NCI-H446 (cell line): ENCODE results near the gene KCNQ4.

Experiments used
- DNase-seq, 2 experiments: peaks; one replicate each; lab custom pipeline; 2025; lab: John Stamatoyannopoulos, UW

The KCNQ4 gene

GRCh38 chr1:40795811-40796586, 12.4 kb downstream of the KCNQ4 start:
- no peak for DNase-seq

- no peak for DNase-seq
Measured at GRCh38 chr1:40796939-40797667, 13.5 kb downstream of the KCNQ4 start.

GRCh38 chr1:40797668-40798010, 14.1 kb downstream of the KCNQ4 start:
- no peak for DNase-seq

- no peak for DNase-seq
Measured at GRCh38 chr1:40798366-40799281, 15.0 kb downstream of the KCNQ4 start.

- peak in 1 of 2 experiments; percentile 40 for DNase-seq
Measured at GRCh38 chr1:40799351-40799867, 15.8 kb downstream of the KCNQ4 start.

- no peak for DNase-seq
Measured at GRCh38 chr1:40801742-40802077, 18.1 kb downstream of the KCNQ4 start.

GRCh38 chr1:40802078-40802741, 18.6 kb downstream of the KCNQ4 start:
- no peak for DNase-seq

GRCh38 chr1:40802742-40803113, 19.1 kb downstream of the KCNQ4 start:
- no peak for DNase-seq

- no peak for DNase-seq
Measured at GRCh38 chr1:40803447-40803846, 19.9 kb downstream of the KCNQ4 start.

- DNase-seq = no peak
Measured at GRCh38 chr1:40803902-40804301, 20.3 kb downstream of the KCNQ4 start.

GRCh38 chr1:40806240-40806639, 22.7 kb downstream of the KCNQ4 start:
- DNase-seq = no peak

- DNase-seq = no peak
Measured at GRCh38 chr1:40806731-40807695, 23.4 kb downstream of the KCNQ4 start.

GRCh38 chr1:40808002-40808401, 24.4 kb downstream of the KCNQ4 start:
- DNase-seq = no peak

GRCh38 chr1:40808444-40808843, 24.9 kb downstream of the KCNQ4 start:
- DNase-seq = no peak

GRCh38 chr1:40808909-40809308, 25.3 kb downstream of the KCNQ4 start:
- no peak for DNase-seq

GRCh38 chr1:40810927-40811326, 27.3 kb downstream of the KCNQ4 start:
- DNase-seq = no peak

- DNase-seq = no peak
Measured at GRCh38 chr1:40815420-40815819, 31.8 kb downstream of the KCNQ4 start.

GRCh38 chr1:40817791-40818263, 34.2 kb downstream of the KCNQ4 start:
- DNase-seq = no peak

- no peak for DNase-seq
Measured at GRCh38 chr1:40818264-40818961, 34.8 kb downstream of the KCNQ4 start.

- DNase-seq = no peak
Measured at GRCh38 chr1:40819101-40819500, 35.5 kb downstream of the KCNQ4 start.
